H9 (cell line): Measurements from ENCODE around the gene VASH2. TPM values are rescaled to one million over a fixed set of nuclear protein-coding genes. Genes with fewer than 3 reads are reported as not detected.
A peak's percentile ranks its signal among the peaks of the same experiment; 100 is the strongest.

ENCODE experiments used
- DNase-seq: peaks from one replicate; pipeline ENCODE4 v3.0.0-alpha.2; 2017
- H2AFZ ChIP-seq: one replicate; pipeline ENCODE4 v1.6.1; 2013; ENCODE audit warnings: mild to moderate bottlenecking, low read length, control low read depth, moderate library complexity
- H2AK5ac ChIP-seq: 2 replicates; pipeline ENCODE4 v1.6.1; 2013; ENCODE audit warnings: low read length, control low read depth, mixed read lengths; ENCODE audit not compliant: insufficient read length
- H2BK120ac ChIP-seq: one replicate; pipeline ENCODE4 v1.6.1; 2013; ENCODE audit warnings: low read depth, mild to moderate bottlenecking, low read length, control low read depth, inconsistent platforms; ENCODE audit not compliant: poor library complexity, severe bottlenecking
- H2BK12ac ChIP-seq: 2 replicates; pipeline ENCODE4 v1.6.1; 2013; ENCODE audit warnings: low read length, control low read depth, mixed read lengths, low read depth; ENCODE audit not compliant: insufficient read length
- H2BK15ac ChIP-seq: 2 replicates; pipeline ENCODE4 v1.6.1; 2013; ENCODE audit warnings: low read depth, low read length, control low read depth
- H2BK20ac ChIP-seq: one replicate; pipeline ENCODE4 v1.6.1; 2013; ENCODE audit warnings: low read depth, mild to moderate bottlenecking, low read length, control low read depth, inconsistent platforms; ENCODE audit not compliant: poor library complexity, severe bottlenecking
- H2BK5ac ChIP-seq: 2 replicates; pipeline ENCODE4 v1.6.1; 2013; ENCODE audit warnings: low read length, control low read depth, mixed read lengths; ENCODE audit not compliant: insufficient read length
- H3K14ac ChIP-seq: 2 replicates; pipeline ENCODE4 v1.6.1; 2013; ENCODE audit warnings: low read length, control low read depth; ENCODE audit not compliant: insufficient read depth
- H3K18ac ChIP-seq: 2 replicates; pipeline ENCODE4 v1.6.1; 2013; ENCODE audit warnings: low read depth, mild to moderate bottlenecking, mixed read lengths, low read length, control low read depth; ENCODE audit not compliant: insufficient read length
- H3K23ac ChIP-seq: 2 replicates; pipeline ENCODE4 v1.6.1; 2013; ENCODE audit warnings: low read length, control low read depth, mixed read lengths, low read depth; ENCODE audit not compliant: insufficient read length
- H3K23me2 ChIP-seq: 2 replicates; pipeline ENCODE4 v1.6.1; 2013; ENCODE audit warnings: low read depth, mild to moderate bottlenecking, mixed read lengths, low read length, control low read depth; ENCODE audit not compliant: insufficient read length, poor library complexity, severe bottlenecking
- H3K27ac ChIP-seq: 2 replicates; pipeline ENCODE4 v1.5.1; 2013; ENCODE audit warnings: low read length, control low read depth, mixed read lengths, low read depth; ENCODE audit not compliant: insufficient read length
- H3K27me3 ChIP-seq: 2 replicates; pipeline ENCODE4 v1.6.1; 2013; ENCODE audit warnings: low read length, control low read depth, inconsistent platforms; ENCODE audit not compliant: insufficient read depth
- H3K4ac ChIP-seq: 2 replicates; pipeline ENCODE4 v1.6.1; 2013; ENCODE audit warnings: low read depth, mild to moderate bottlenecking, control low read depth, inconsistent platforms, low read length, moderate library complexity
- H3K4me1 ChIP-seq: 2 replicates; pipeline ENCODE4 v1.6.1; 2013; ENCODE audit warnings: low read length, control low read depth, inconsistent platforms; ENCODE audit not compliant: insufficient read depth
- H3K4me2 ChIP-seq: 2 replicates; pipeline ENCODE4 v1.6.1; 2013; ENCODE audit warnings: low read length, control low read depth, mixed read lengths; ENCODE audit not compliant: insufficient read length, insufficient read depth
- H3K56ac ChIP-seq: 2 replicates; pipeline ENCODE4 v1.6.1; 2013; ENCODE audit warnings: low read depth, mild to moderate bottlenecking, mixed read lengths, low read length, control low read depth; ENCODE audit not compliant: insufficient read length
- H3K79me1 ChIP-seq: 2 replicates; pipeline ENCODE4 v1.6.1; 2013; ENCODE audit warnings: low read depth, mild to moderate bottlenecking, moderate library complexity, low read length, control low read depth, inconsistent platforms; ENCODE audit not compliant: insufficient read depth, poor library complexity, severe bottlenecking
- H3K79me2 ChIP-seq: 2 replicates; pipeline ENCODE4 v1.6.1; 2013; ENCODE audit warnings: low read length, control low read depth, inconsistent platforms; ENCODE audit not compliant: insufficient read depth
- H3K9ac ChIP-seq: 2 replicates; pipeline ENCODE4 v1.6.1; 2013; ENCODE audit warnings: low read length, control low read depth, mixed read lengths; ENCODE audit not compliant: insufficient read length; ENCODE audit errors: extremely low read depth
- H3K9me3 ChIP-seq: one replicate; pipeline ENCODE4 v1.6.1; 2013; ENCODE audit warnings: low read depth, low read length, inconsistent platforms; ENCODE audit not compliant: control insufficient read depth
- H3T11ph ChIP-seq: one replicate; pipeline ENCODE4 v1.6.1; 2013; ENCODE audit warnings: mild to moderate bottlenecking, low read length, control low read depth, inconsistent platforms
- H4K20me1 ChIP-seq: one replicate; pipeline ENCODE4 v1.6.1; 2013; ENCODE audit not compliant: control insufficient read depth, insufficient read length, insufficient read depth
- H4K5ac ChIP-seq: 2 replicates; pipeline ENCODE4 v1.6.1; 2013; ENCODE audit warnings: low read depth, mild to moderate bottlenecking, mixed read lengths, low read length, control low read depth; ENCODE audit not compliant: insufficient read length
- H4K8ac ChIP-seq: replicated peaks from 2 replicates; pipeline ENCODE4 v1.6.1; 2013; ENCODE audit warnings: low read length, control low read depth, mixed read lengths, low read depth; ENCODE audit not compliant: insufficient read length
- H4K91ac ChIP-seq: 2 replicates; pipeline ENCODE4 v1.6.1; 2013; ENCODE audit warnings: low read depth, mild to moderate bottlenecking, moderate library complexity, mixed read lengths, low read length, control low read depth; ENCODE audit not compliant: insufficient read length
- H3K27ac Mint-ChIP-seq, 3 experiments: 2 replicates in 2 of 3; 3 replicates in 1 of 3; pipeline ENCODE4 v1.8.0; 2020 to 2021; ENCODE audit warnings: mixed read lengths in 3 of 3, mild to moderate bottlenecking in 1 of 3, moderate library complexity in 1 of 3
- H3K27me3 Mint-ChIP-seq: 2 replicates; pipeline ENCODE4 v1.8.0; 2021; ENCODE audit warnings: low read depth, mild to moderate bottlenecking, moderate library complexity, mixed read lengths
- H3K36me3 Mint-ChIP-seq, 3 experiments: 2 replicates in 2 of 3; 3 replicates in 1 of 3; pipeline ENCODE4 v1.8.0; 2020 to 2021; ENCODE audit warnings: low read depth in 3 of 3, mixed read lengths in 3 of 3; ENCODE audit not compliant: insufficient read depth in 1 of 3
- H3K4me1 Mint-ChIP-seq, 2 experiments: 2 replicates each; pipeline ENCODE4 v1.8.0; 2020; ENCODE audit warnings: mixed read lengths in 2 of 2
- H3K4me3 Mint-ChIP-seq, 2 experiments: 2 replicates in 1 of 2; 3 replicates in 1 of 2; pipeline ENCODE4 v1.8.0; 2020 to 2021; ENCODE audit warnings: mild to moderate bottlenecking in 2 of 2, mixed read lengths in 2 of 2, moderate library complexity in 1 of 2
- H3K9me3 Mint-ChIP-seq, 2 experiments: 2 replicates in 1 of 2; 3 replicates in 1 of 2; pipeline ENCODE4 v1.8.0; 2020; ENCODE audit warnings: mild to moderate bottlenecking in 2 of 2, mixed read lengths in 2 of 2, moderate library complexity in 1 of 2
- CTCF ChIP-seq: fragments of 200-600 bp; sonication (generic); conservative IDR thresholded peaks from 3 replicates; pipeline ENCODE4 v1.8.0; 2021; ENCODE audit warnings: antibody characterized with exemption, mild to moderate bottlenecking
- WGBS: extraction: QIAGEN DNeasy Blood & Tissue Kit; methylation state at CpG from one replicate; pipeline ENCODE4 v1.1.7; 2013; ENCODE audit warnings: missing lambda C conversion rate, low lambda C conversion rate, mixed read lengths; ENCODE audit not compliant: insufficient read length; ENCODE audit errors: extremely low coverage; 5-methylcytosine and 5-hydroxymethylcytosine counted together
- total RNA-seq: library from RNA; stranded (reverse); gene quantifications from 2 replicates; pipeline ENCODE4 v1.2.1, GENCODE V29; 2021

Gene VASH2
- total RNA-seq, 1 experiment from 2014 or later, result 76.1 TPM

- no peak overlapping the region for H3K27ac Mint-ChIP-seq
- Histone ChIP-seq H3T11ph (no peak overlapping the region), H2AK5ac (no peak overlapping the region), H3K79me1 (no peaks in the 10 kb centered on the region), H3K23ac (no peak overlapping the region), H3K4me2 (no peak overlapping the region), H2BK120ac (no peak overlapping the region), H3K27ac (no peak overlapping the region), H4K8ac (no peak overlapping the region), H3K4me1 (no peaks in the 10 kb centered on the region; the same call in 1 of the 2 replicates), H3K18ac (no peak overlapping the region), H4K20me1 (no peaks in the 10 kb centered on the region), H2BK20ac (no peak overlapping the region), H4K91ac (no peak overlapping the region), H3K14ac (no peak overlapping the region), H3K79me2 (no peaks in the 10 kb centered on the region), H2BK5ac (no peak overlapping the region), H2BK12ac (no peak overlapping the region), H3K4ac (no peak overlapping the region), H3K56ac (no peak overlapping the region), H3K9ac (no peak overlapping the region), H3K23me2 (no peaks in the 10 kb centered on the region), H3K27me3 (no peaks in the 10 kb centered on the region), H3K9me3 (no peaks in the 10 kb centered on the region), H4K5ac (no peak overlapping the region), H2AFZ (no peak overlapping the region), H2BK15ac (no peak overlapping the region)
- peak; percentile 13 for DNase-seq
- H3K27me3 Mint-ChIP-seq, result no peaks in the 10 kb centered on the region
- H3K4me3 Mint-ChIP-seq, result no peak overlapping the region
- H3K4me1 Mint-ChIP-seq, result peaks cover 46 to 54% of the 10 kb centered on the region in 2 experiments
- WGBS, result no CpG with 5 or more reads among the region's 2 CpGs
- TF ChIP-seq CTCF, result no peak
- no peaks in the 10 kb centered on the region for H3K9me3 Mint-ChIP-seq
- H3K36me3 Mint-ChIP-seq, result peaks cover 12 to 30% (median 19%) of the 10 kb centered on the region in 3 experiments
Measured at GRCh38 chr1:212918824-212919223, 31.5 kb upstream of the VASH2 start.
